B cell (primary cell): ENCODE results near the gene SHMT2. TPM values are rescaled to one million over a fixed set of nuclear protein-coding genes. Genes with fewer than 3 reads are reported as not detected.
A peak's percentile ranks its signal among the peaks of the same experiment; 100 is the strongest.

Experiments used
- ATAC-seq: fragments of 200-7000 bp; cut with Tn5 transposase; one replicate; pipeline ENCODE4 v1.10.0; 2021; ENCODE audit warnings: low read depth, mild to moderate bottlenecking, moderate number of reproducible peaks, moderate library complexity
- CTCF ChIA-PET: fragments of 350-600 bp; sonication (Branson Sonifier 250); formaldehyde crosslinking; loops from one replicate; lab custom pipeline; 2021; ENCODE audit warnings: antibody characterized with exemption, inconsistent platforms; lab: Charles Lee
- POLR2A ChIA-PET: fragments of 350-600 bp; sonication (Branson Sonifier 250); formaldehyde crosslinking; loops from one replicate; lab custom pipeline; 2021; ENCODE audit warnings: antibody characterized with exemption; lab: Charles Lee
- DNase-seq: peaks from one replicate; pipeline ENCODE4 v3.0.0; 2013
- H2AFZ ChIP-seq: 2 replicates; pipeline ENCODE4 v1.6.1; 2012; ENCODE audit warnings: mild to moderate bottlenecking, low read depth, low read length; ENCODE audit not compliant: insufficient read depth, poor library complexity, severe bottlenecking
- H3K27ac ChIP-seq, 2 donors: 1 replicate in 1 of 2; 2 replicates in 1 of 2; pipeline ENCODE4 v1.5.1; 2012 to 2013; ENCODE audit warnings: low read length in 2 of 2, mild to moderate bottlenecking in 2 of 2, moderate library complexity in 1 of 2
- H3K27me3 ChIP-seq, 4 experiments: fragments of 200-600 bp in 1 of 4; sonication (generic) in 1 of 4; replicated peaks in 1 of 4; 1 replicate in 2 of 4; 2 replicates in 2 of 4; pipeline versions ENCODE4 v1.6.1 to v1.7.0; 2013 to 2016; ENCODE audit warnings: low read length in 3 of 4, mild to moderate bottlenecking in 2 of 4, mixed read lengths in 1 of 4, moderate library complexity in 1 of 4; ENCODE audit not compliant: insufficient read depth in 4 of 4, control insufficient read depth in 3 of 4; ENCODE audit errors: control extremely low read depth in 1 of 4
- H3K36me3 ChIP-seq, 2 experiments: replicated peaks in 1 of 2; 1 replicate in 1 of 2; 2 replicates in 1 of 2; pipeline versions ENCODE4 v1.6.1 to v1.7.1; 2013; ENCODE audit warnings: low read length in 1 of 2; ENCODE audit not compliant: insufficient read depth in 2 of 2, control insufficient read depth in 1 of 2; ENCODE audit errors: control extremely low read depth in 1 of 2, extremely low read depth in 1 of 2
- H3K4me1 ChIP-seq, 2 donors: fragments of 200-600 bp in 1 of 2; sonication (generic) in 1 of 2; 1 replicate in 1 of 2; 2 replicates in 1 of 2; pipeline versions ENCODE4 v1.5.1 to v1.6.1; 2013 to 2017; ENCODE audit warnings: low read length in 2 of 2; ENCODE audit not compliant: control insufficient read depth in 2 of 2, insufficient read depth in 2 of 2
- H3K4me2 ChIP-seq: replicated peaks from 2 replicates; pipeline ENCODE3; 2012; ENCODE audit warnings: mild to moderate bottlenecking, low read depth, low read length; ENCODE audit not compliant: poor library complexity, severe bottlenecking
- H3K4me3 ChIP-seq, 5 experiments: fragments of 200-600 bp in 1 of 5; sonication (generic) in 1 of 5; 1 replicate in 3 of 5; 2 replicates in 2 of 5; pipeline versions ENCODE4 v1.5.1 to v1.7.0; 2011 to 2016; ENCODE audit warnings: low read length in 4 of 5, mild to moderate bottlenecking in 4 of 5, low read depth in 2 of 5, control low read depth in 1 of 5, moderate library complexity in 1 of 5; ENCODE audit not compliant: insufficient read depth in 1 of 5; ENCODE audit errors: control extremely low read depth in 1 of 5, extremely low read depth in 1 of 5
- H3K79me2 ChIP-seq: fragments of 200-600 bp; sonication (generic); one replicate; pipeline ENCODE4 v1.6.0; 2016; ENCODE audit warnings: low read length; ENCODE audit not compliant: control insufficient read depth, insufficient read depth
- H3K9ac ChIP-seq: fragments of 200-600 bp; sonication (generic); 2 replicates; pipeline ENCODE4 v1.6.1; 2017; ENCODE audit warnings: mild to moderate bottlenecking, low read length, moderate library complexity
- H3K9me3 ChIP-seq, 3 donors: one replicate each; pipeline versions ENCODE4 v1.6.1 to v1.7.1; 2013; ENCODE audit warnings: low read length in 2 of 3; ENCODE audit not compliant: control insufficient read depth in 2 of 3, insufficient read depth in 1 of 3; ENCODE audit errors: control extremely low read depth in 1 of 3
- H4K20me1 ChIP-seq: 2 replicates; pipeline ENCODE4 v1.6.0; 2012; ENCODE audit warnings: mild to moderate bottlenecking, low read length; ENCODE audit not compliant: insufficient read depth, control insufficient read depth, poor library complexity, severe bottlenecking
- H3K27ac Mint-ChIP-seq: one replicate; pipeline ENCODE4 v1.8.0; 2021; ENCODE audit warnings: mixed read lengths
- H3K27me3 Mint-ChIP-seq: one replicate; pipeline ENCODE4 v1.8.0; 2021; ENCODE audit warnings: mixed read lengths
- H3K4me1 Mint-ChIP-seq: one replicate; pipeline ENCODE4 v1.8.0; 2021; ENCODE audit warnings: mixed read lengths
- H3K4me3 Mint-ChIP-seq: one replicate; pipeline ENCODE4 v1.8.0; 2021; ENCODE audit warnings: mixed read lengths
- H3K9me3 Mint-ChIP-seq: one replicate; pipeline ENCODE4 v1.8.0; 2022; ENCODE audit warnings: mixed read lengths; ENCODE audit not compliant: insufficient read depth
- CTCF ChIP-seq: fragments of 200-600 bp; IDR thresholded peaks from one replicate; pipeline ENCODE4 v1.8.0; 2022; ENCODE audit warnings: antibody characterized with exemption, mild to moderate bottlenecking
- EZH2 ChIP-seq: IDR thresholded peaks from 2 replicates; pipeline ENCODE4 v1.6.1; 2012; ENCODE audit warnings: borderline replicate concordance, low read depth, mild to moderate bottlenecking, moderate library complexity, low read length; ENCODE audit not compliant: insufficient read depth, poor library complexity, severe bottlenecking
- WGBS: methylation state at CpG from one replicate; pipeline ENCODE4 v1.1.5; 2013; ENCODE audit warnings: missing lambda C conversion rate; ENCODE audit not compliant: insufficient coverage; 5-methylcytosine and 5-hydroxymethylcytosine counted together
- intact Hi-C: fragments of 100-400 bp; cut with micrococcal nuclease; formaldehyde crosslinking; loops from one replicate; pipeline ENCODE4 v1.10.0; 2022
- polyA plus RNA-seq: library from polyadenylated mRNA; depleted of rRNA; stranded (reverse); fragments of >200 nt; gene quantifications from 2 replicates; pipeline ENCODE4 v1.2.3, GENCODE V29; 2012
- total RNA-seq, 2 donors: library from RNA; stranded (reverse); fragments of 120-200 nt in 1 of 2; gene quantifications; 1 replicate in 1 of 2; 2 replicates in 1 of 2; pipeline versions ENCODE4 v1.2.3 to v1.2.4, GENCODE V29; 2013 to 2022

SHMT2 gene
- total and polyA plus RNA-seq, 2 donors (not counting 1 experiment from before 2014, with no cell fraction given), result 166 to 236 TPM

- 33% methylated on average over 20 of the region's 22 CpGs for WGBS
- ATAC-seq (no peak), DNase-seq (peak; percentile 48)
- TF ChIP-seq CTCF, result no peak
- TF ChIP-seq EZH2, result peak; percentile 14
- H3K27ac Mint-ChIP-seq, result no peak overlapping the region
- ChIA-PET CTCF (interaction anchor here (0.6 to 31.1 kb wide), 4 partner anchors 7 to 109 kb away, joined by 3 to 838 read pairs (median 182); partner anchors contain the start of gene NXPH4), POLR2A (interaction anchor here (1.3 to 7.5 kb wide), 2 partner anchors 10 to 15 kb away, joined by 3 to 89 read pairs; a partner anchor contains a TSS)
- no peak overlapping the region for H2AFZ ChIP-seq
- peaks cover 80 to 81% of the 10 kb centered on the region in 2 donors for H3K4me1 ChIP-seq
- H3K9ac ChIP-seq, result no peak overlapping the region
- intact Hi-C loops, result no loop called here
- peaks cover 0 to 90% (median 58%) of the 10 kb centered on the region in 4 experiments for H3K27me3 ChIP-seq
- H3K36me3 ChIP-seq, result no peaks in the 10 kb centered on the region
- peaks cover 5% of the 10 kb centered on the region for H3K79me2 ChIP-seq
- H3K4me1 Mint-ChIP-seq, result peaks cover 69% of the 10 kb centered on the region
- H3K27ac ChIP-seq, result no peak overlapping the region
- peaks cover 55% of the 10 kb centered on the region for H3K27me3 Mint-ChIP-seq
- no peak overlapping the region for H3K4me3 ChIP-seq
- peak overlapping the region; percentile 49 for H3K4me3 Mint-ChIP-seq
- H4K20me1 ChIP-seq, result peaks cover 22% of the 10 kb centered on the region
- no peaks in the 10 kb centered on the region for H3K9me3 Mint-ChIP-seq
- no peak overlapping the region for H3K4me2 ChIP-seq
- H3K9me3 ChIP-seq, result peaks cover 0 to 48% (median 0%) of the 10 kb centered on the region in 3 donors
Measured at GRCh38 chr12:57223191-57224165, 6.0 kb upstream of the SHMT2 start.
